ENCODE results near the gene VSIG10. TPM values are rescaled to one million over a fixed set of nuclear protein-coding genes. Genes with fewer than 3 reads are reported as not detected.

The VSIG10 gene
- total RNA-seq, 1 donor, result 26.1 TPM

DNA sequence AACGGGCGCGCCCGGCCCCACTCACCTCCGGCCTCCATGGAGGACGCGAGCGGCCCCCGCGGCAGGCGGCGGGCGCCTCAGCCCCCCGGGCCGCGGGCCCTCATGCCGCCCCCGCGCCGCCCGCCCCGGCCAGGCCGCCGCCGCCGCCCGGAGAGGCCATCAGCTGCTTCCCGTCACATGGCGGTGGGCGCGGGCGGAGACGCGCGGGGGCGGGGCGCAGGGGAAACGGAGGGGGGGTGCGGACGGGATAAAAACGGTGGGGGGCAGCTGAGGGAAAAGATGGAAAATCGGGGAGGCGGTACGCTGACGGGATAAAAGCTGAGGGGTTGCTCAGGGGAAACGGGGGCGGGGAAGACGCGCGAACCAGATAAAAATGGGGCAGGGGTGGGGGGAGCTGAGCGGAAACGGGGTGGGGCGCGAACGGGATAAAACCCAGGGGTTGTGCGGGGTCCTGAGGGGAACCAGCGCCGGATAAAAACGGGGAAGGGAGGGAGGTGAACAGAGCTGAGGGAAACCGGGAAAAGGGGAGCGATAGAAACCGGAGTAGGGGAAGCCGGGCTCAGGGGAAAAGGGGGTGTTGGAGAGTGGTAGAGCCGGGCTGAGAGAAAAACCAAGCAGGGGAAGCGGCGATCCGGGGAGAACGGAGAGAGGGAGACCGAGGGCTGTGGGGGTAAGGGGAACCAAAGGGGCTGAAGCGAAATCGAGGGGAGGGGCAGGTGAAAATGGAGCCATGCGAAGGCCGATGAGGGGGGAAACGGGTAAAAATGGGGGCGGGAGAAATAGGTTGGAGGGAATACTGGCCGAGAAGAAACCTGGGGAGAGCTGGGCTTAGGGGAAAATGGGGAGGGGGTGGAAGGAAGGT is 42.6 kb downstream of the VSIG10 start, which contains the start of gene WSB2:
Gene WSB2 (minus strand): TSS at position 169 of the 862 bp plus-strand sequence. CDS start 131 bp downstream, at position 38.
- DNase-seq (ENCODE audit: low read depth in 2 of 3, low spot score in 2 of 3), result peak in 2 of 3 donors; percentile 41 to 45

DNA sequence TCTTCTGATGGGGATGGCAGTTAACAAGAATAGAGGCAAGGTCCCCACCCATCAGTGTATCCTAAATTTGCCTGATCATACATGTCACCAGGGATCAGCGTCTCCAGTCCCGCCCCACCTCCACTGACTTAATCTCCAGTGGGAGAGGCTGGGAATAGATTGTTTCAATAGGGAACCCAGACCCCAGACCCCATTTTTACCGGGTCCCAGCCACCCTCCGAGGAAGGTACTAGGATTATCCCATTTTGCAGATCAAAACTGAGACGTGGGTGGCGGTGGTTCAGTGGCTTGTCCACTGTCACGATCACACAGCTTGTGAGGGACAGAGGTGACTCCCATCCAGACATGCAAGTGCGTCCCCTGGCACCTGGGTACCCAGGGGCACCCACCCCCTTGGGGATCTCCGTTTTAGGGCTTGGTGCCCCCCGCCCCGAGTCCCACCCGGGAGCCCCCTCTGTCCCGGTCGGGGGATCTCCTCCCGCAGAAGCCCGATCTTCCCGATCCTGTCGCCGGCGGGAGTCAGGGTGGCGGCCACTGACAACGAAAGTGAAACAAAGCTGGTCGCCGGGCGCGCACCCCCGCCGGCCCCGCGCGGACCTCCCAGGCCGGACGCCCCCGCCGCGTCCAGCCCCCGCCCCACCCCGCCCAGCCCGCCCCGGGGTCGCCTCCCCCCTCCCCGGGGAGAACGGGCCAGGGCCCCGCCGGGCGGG is 43.4 kb downstream of the VSIG10 start:
- DNase-seq (ENCODE audit: low read depth in 2 of 3, low spot score in 2 of 3), result peak in 2 of 3 donors; percentile 32 to 33

DNA sequence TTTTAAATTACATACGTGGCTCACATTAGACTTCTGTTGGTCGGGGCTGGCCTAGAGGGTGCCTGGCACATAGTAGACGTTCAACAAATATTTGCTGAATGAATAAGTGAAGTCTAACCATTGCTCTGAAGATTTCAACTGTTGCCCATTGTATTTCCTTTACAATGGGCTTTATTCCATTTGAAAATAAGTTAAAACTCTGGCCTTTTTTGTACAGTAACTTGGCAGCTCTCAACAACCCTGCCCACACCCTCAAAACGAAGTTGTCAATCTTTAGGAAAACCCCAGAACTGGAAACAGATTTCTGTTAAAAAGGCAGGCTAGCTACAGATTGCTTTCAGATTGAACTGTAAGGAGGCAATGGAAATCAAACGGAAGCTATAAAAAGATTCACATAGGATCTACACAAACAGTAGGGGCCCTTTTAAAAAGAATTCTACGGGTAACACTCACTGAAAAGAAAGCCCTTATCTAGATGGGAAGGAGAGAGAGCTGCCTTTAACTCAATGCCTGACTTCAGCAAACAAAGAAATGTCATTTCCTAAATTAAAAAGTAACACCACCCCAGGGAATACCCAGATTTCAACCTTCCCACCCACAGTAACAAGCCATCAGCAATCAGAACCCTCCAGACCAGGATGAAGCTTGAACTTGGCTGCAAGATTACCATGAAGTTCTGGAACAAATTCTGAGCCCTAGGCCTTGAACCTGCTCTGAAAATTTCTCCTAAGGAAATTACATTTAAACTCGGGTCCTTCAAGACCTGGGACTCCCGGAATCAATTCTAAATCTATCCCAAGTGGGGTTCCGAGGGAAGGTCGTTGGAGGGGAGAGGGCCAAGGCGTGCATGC is 44.2 kb downstream of the VSIG10 start:
- DNase-seq (ENCODE audit: low read depth in 2 of 3, low spot score in 2 of 3), result no peak

DNA sequence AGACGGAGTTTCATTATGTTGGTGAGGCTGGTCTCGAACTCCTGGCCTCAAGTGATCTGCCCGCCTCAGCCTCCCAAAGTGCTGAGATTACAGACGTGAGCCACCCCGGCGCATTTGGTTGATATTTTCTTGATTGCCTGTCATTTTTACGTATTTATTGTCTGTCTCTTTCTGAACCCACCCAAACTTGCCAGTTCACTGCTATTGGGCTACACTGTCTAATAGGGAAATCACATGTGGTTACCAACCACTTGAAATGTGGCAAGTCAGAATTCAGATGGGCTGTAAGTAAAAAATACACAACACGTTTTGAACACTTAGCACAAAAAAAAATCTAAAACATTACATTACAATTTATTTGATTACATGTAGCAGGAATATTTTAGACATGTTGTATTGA is 44.9 kb downstream of the VSIG10 start:
- DNase-seq (ENCODE audit: low read depth in 2 of 3, low spot score in 2 of 3), result no peak

DNA sequence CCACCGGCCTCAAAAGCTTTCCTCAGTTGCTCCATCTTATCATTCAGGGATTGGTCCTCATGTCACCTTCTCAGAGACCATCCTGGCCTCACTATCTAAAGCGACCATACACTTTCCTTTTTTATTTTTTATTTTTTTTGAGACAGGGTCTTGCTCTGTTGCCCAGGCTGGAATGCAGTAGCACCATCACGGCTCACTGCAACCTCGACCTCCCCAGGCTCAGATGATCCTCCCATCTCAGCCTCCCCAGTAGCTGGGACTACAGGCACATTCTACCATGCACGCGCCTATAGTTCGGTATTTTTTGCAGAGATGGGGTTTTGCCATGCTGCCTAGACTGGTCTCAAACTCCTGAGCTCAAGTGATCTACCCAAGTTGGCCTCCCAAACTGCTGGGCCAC is 45.6 kb downstream of the VSIG10 start:
- DNase-seq (ENCODE audit: low read depth in 2 of 3, low spot score in 2 of 3), result no peak

DNA sequence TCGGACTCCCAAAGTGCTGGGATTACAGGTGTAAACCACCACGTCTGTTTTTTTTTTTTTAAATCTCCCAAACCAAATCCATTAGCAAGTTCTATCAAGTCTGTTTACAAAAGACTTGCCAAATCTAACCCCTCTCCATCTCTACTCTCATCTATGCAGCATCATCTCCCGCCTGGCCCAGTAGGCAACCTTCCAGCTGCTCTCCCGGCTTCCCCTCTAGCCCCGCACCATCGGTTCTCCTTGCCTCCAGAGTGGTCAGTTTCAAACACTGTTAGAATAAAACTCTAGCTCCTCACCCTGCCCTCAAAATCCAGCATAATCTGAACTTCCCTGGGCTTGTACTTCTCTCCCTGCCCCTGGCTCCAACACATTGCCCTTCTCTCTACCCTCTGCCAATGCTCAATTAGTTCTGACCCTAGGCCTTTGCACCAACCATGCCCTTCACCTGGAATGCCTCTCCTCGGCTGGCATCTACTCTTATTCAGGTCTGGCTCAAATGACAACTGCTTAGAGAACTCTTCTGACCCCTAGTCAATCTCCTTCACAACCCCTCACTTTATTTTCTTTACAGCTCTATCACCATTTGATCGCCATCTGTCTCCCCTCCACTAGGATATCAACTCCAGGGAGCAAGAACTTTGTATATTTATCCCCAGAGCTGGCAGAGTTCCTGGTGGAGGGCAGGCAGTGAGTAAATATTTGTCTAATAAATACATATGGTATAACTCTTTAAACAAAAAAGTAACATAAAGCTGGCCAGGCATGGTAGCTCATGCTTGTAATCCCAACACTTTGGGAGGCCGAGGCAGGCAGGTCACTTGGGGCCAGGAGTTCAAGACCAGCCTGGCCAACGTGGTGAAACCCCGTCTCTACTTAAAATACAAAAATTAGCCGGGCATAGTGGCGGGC is 47.7 kb downstream of the VSIG10 start:
- DNase-seq (ENCODE audit: low read depth in 2 of 3, low spot score in 2 of 3), result no peak

DNA sequence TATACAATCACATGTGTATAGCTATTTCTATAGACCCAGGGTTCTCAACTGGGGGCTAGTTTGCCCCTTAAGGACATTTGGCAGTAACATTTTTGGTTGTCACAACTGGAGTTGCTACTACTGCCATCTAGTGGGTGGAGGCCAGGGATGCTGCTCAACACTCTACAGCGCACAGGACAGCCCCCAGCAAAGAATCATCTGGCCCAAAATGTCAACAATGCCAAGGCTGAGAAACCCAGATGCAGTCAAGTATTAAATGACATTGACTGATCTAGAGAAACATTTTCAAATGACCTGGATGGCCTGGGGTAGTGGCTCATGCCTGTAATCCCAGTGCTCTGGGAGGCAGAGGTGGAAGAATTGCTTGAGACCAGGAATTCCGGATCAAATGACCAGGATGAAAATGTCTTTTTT is 48.7 kb downstream of the VSIG10 start:
- DNase-seq (ENCODE audit: low read depth in 2 of 3, low spot score in 2 of 3), result peak; percentile 32 to 85 (median 76)

DNA sequence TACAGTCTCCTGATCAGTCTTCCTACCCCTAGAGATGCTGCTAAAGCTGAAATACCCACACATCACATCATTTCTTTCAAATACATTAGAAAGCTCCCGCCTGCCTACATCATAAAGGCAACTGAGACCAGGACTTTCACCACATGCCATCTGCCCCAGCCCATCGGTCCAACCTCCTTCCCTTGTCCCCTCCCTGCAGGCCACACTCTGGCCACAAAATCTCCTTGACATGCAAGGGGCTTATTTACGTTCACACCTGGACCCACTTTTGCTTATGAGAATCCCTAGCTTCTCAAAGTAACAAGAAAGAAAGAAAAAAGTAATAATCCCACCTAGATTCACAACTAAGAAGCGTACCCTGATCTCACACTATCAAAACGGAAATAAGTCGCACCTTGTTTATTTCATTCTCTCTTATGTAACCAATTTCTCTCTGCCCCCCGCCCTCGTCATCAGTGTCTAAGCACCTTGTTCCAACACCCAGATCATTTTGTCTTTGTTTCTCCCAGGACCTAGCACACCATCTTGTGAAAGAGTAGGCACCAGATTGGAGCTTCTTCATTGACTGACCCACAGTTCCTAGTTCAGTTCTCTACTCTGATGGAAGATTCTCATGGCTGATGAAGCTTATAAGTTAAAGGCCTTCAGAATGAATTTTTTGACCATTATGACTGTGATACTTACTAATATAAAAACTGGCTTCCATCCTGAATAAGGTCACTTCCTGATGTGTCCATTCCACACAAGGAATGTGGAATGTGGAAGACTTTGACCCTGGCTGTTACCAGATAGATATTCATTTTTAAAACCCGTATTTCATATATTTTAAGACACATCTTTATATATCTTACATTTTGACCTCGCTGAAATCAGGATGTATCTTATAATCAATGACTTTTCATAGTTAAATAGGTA is 50.5 kb downstream of the VSIG10 start:
- no peak for DNase-seq (ENCODE audit: low read depth in 2 of 3, low spot score in 2 of 3)

DNA sequence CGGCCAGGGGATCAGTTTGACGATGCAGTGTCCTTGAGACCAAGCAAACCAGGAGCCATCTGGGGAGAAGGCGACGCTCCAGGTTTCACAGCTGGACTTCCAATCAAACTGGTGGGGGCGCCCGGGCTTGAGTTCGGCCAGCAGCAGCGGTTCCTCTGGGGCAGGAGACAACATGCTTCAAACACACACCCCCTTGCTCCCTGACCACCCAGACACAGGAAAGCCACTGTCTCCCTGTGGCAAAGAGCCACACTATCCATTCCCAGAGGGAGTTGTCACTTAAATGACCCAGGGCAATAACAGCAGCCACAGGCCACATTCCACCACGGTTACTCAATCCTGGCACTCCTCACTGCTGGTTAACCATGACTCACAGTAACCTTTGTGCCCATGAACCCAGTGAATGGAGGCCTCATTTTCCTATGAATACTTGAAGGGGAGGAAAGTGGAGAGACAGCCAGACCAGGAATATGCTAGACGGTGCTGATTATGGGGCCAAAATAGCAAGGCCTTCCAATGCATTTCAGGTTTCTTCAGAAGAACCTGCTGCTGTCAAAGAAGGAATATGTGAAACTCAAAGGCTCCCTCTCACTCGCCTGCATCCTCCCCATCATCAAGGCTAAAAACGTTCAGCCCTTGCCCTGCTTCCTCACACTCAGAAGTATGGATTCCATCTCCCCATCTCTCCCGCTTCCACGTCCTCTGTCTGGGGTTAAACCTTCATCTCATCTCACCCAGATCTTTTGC is 51.3 kb downstream of the VSIG10 start:
- no peak for DNase-seq (ENCODE audit: low read depth in 2 of 3, low spot score in 2 of 3)

DNA sequence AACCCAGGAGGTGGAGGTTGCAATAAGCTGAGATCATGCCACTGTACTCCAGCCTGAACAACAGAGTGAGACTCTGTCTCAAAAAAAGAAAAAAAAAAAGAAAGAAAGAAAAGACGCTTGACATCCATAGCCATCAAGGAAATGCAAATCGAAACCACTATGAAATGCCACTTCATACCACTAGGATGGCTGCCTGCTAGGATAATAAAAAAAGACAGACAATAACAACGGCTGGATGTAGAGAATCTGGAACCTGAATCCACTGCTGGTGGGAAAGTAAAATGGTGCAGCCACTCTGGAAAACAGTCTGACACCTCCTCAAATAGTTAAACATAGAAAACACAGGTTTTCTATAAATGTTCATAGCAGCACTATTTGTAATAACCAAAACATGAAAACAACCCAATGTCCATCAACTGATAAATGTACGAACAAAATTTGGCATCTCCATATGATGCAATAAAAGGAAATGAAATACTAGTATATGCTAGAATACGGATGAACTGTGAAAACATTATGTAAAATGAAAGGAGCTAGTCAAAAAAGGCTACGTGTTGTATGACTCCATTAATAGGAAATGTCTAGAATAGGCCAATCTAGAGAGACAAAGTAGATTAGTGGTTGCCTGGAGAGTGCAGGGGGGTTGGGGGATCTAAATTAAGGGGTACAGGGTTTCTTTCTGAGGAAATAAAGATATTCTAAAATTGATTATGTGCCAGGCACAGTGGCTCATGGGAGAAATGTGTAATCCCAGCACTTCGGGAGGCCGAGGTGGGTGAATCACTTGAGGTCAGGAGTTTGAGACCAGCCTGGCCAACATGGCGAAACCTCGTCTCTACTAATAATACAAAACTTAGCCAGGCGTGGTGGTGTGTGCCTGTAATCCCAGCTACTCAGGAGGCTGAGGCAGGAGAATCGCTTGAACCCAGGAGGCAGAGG is 52.6 kb downstream of the VSIG10 start:
- DNase-seq (ENCODE audit: low read depth in 2 of 3, low spot score in 2 of 3), result no peak

DNA sequence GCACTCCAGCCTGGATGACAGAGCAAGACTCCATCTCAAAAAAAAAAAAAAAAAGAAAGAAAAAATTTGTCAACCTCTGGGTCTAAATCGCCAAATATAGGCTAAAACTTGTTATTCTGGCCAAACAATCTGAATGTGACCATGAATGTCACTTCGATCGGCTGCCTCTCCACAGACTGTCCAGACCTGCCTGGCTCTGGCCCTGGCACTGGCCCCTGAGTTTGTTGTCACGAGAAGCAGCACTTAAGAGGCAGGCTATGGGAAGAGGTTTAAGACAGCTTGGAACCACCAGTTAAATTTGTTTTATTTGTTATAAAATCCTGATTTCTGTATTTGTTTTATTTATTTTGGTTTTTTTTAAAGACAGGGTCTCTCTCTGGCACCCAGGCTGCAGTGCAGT is 57.4 kb downstream of the VSIG10 start:
- DNase-seq (ENCODE audit: low read depth in 2 of 3, low spot score in 2 of 3), result no peak

DNA sequence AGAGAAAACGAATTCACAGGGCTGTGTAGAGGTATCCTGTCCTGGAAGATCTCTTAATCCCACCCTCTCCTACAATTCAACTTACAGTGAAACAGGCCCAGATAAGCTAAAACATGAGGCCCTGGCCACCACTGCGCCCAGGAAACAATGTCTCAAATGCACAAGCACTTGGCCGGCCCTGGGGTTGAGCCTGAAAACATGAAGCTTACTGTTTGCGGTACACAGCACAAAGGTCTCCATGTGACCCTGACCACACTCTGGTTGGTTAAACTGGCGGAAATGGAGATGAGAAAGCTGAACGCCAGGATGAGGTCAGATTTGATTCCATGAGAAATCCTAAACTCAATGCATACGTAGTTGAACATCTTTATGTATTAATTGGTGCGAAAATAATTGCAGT is 59.2 kb downstream of the VSIG10 start:
- no peak for DNase-seq (ENCODE audit: low read depth in 2 of 3, low spot score in 2 of 3)

DNA sequence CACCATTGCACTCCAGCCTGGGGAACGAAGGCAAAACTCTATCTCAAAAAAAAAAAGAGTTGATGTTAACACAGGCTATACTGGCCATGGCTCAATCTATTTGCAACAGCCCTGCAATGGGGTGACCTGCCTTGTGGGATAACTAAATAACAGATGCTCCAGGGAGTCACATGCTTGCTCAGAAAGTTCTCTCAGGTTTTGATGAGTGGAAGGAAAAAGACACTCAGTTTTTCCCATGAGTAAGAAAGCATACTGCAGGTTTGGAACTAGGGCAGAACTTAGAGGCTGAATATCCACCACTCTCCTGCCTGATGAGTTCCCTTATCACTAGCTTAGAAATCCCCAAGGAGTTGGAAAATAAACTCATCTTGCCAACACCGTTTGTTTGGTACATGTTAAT is 59.7 kb downstream of the VSIG10 start:
- no peak for DNase-seq (ENCODE audit: low read depth in 2 of 3, low spot score in 2 of 3)

DNA sequence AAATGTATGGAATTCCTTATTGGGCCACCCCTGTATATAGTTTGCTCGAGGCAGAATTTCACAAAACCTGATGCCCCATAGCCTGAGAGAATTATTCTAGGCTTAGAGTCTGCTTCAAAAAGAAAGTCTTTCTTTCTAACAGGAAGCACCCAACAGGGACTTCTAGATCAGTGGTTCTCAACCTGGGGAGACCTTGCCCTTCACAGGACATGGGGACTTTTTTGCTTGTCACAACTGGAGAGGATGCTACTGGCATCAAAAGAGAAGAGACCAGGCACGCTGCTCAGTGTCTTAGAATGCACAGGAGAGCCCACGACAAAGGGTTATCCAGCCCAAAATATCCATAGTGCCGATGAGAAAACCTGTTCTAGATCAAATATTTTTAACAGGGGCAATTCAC is 61.7 kb downstream of the VSIG10 start:
- DNase-seq (ENCODE audit: low read depth in 2 of 3, low spot score in 2 of 3), result no peak

DNA sequence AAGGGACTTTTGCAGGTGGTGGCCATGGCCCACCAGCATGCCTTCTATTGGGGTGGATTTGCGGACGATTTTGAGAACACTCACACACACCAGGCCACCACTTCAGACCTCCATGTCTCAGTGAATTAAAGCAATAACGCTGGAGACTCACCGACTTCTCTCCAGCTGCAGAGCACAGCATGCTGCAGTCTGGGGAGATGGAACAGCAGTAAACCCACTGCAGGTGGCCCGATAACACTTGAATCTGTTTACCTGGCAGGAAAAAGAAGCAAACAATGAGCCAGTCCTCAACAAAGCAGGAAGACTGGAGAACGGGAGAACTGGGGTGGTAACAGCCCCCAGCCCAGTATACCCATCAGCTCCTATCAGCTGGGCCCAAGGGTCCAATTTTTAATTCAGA is 65.7 kb downstream of the VSIG10 start:
- DNase-seq (ENCODE audit: low read depth in 2 of 3, low spot score in 2 of 3), result no peak

DNA sequence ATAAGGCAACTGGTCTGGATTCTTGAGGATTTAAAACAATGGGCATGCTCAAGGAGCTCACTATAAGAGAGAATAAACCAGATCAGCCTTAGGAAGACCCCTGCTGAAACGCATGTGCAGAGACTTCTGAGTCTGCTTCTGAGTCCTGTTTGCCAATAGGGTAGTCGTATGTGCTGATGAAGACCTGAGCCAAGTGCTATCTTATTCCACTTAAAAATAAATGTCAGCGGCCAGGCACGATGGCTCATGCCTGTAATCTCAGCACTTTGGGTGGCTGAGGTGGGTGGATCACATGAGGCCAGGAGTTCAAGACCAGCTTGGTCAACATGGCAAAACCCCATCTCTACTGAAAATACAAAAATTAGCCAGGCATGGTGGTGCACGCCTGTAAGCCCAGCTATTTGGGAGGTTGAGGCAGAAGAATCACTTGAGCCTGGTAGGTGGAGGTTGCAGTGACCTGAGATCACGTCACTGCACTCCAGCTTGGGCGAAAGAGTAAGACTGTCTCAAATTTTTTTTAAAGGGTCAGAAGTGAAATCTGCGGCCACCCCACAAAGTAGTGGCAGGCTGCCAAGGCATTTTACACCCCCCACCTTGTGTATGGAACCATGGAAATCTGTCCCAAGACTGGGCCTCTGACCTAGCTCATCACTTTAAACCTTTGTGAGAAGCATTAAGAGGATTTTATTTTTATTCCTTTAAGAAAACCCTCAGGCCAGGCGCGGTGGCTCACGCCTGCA is 67.0 kb downstream of the VSIG10 start:
- no peak for DNase-seq (ENCODE audit: low read depth in 2 of 3, low spot score in 2 of 3)

All from hematopoietic multipotent progenitor cell (in vitro differentiated cells).